ENCODE data around the gene GSS.

GSS gene

DNA sequence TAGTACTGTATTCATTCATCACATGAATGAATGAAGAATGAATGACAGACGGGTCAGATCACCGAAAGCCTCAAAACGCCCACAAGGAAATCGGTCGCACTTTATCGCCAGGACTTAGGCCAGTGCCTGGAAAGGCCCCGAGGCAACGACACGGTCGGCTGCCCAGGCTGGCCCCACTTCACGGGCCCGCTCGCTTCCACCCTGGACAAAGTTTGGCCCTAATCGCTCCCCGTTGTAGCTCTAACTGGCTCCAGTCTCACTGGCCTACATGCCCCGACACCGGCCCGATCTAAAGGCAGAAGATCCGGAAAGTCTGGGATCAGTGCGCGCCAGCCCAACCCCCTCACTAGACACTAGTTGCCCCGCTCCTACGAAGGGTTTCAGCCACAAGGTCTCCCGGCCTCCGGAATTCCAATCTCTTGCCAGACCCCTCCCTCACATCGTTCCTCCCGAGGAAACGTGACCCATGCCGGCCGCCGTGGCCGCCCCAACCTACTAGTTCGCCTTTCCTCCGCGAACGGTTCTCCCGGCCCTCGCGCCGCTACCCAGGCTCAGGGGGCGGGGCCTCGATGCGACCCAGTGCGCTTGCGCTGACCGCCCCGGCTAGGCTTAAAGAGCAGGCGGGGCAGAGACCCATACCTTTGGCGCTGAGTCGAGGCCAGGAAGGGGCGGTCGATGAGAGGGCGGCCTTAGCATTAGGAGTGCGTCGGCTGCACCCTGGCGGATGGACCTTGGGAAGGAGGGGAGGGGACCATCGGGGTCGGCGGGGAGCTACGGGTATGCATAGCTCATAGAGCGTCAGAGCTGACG is at the start of gene GSS, which contains the start of gene MYH7B:
Gene GSS (minus strand): TSS at position 576 of the 810 bp plus-strand sequence. CDS start 3,954 bp downstream, outside the sequence.
Gene MYH7B (plus strand): TSS at position 638 of the 810 bp plus-strand sequence. CDS start 22,138 bp downstream, outside the sequence.
- DNase-seq, result peak; percentile 94

DNA sequence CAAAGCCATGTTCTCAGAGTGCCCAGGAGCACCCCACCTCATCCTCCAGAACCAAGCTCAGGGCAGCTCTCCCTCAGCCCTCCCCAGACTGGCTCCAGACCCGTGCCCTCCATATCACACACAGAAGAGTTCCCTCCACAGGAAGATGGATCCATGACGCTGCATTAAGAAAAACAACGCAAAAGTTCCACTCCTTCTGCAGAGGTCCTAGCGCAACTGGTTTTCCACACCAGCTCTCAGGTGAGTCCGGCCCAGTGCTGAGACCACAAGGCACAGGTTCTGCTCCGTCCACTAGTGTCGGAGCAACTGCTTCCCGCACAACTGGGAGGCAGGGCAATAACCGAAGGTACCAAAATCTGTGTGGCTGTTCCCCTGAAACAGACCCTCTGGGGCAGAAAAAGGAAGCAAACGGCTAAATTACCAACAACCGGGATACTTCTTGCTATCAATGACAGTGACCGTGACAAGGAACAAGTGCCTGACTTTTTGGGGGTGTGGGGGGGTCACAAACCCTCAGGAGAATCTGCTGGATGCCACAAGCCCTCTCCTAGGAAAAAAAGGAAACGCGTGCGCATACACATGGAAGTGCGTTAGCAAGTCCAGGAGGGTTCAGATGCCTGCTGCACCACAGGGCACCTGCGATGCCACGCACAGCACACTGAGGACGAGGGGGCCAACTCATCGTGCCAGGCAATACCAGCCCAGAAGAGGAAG is 49.3 kb upstream of the GSS start:
- DNase-seq, result no peak

DNA sequence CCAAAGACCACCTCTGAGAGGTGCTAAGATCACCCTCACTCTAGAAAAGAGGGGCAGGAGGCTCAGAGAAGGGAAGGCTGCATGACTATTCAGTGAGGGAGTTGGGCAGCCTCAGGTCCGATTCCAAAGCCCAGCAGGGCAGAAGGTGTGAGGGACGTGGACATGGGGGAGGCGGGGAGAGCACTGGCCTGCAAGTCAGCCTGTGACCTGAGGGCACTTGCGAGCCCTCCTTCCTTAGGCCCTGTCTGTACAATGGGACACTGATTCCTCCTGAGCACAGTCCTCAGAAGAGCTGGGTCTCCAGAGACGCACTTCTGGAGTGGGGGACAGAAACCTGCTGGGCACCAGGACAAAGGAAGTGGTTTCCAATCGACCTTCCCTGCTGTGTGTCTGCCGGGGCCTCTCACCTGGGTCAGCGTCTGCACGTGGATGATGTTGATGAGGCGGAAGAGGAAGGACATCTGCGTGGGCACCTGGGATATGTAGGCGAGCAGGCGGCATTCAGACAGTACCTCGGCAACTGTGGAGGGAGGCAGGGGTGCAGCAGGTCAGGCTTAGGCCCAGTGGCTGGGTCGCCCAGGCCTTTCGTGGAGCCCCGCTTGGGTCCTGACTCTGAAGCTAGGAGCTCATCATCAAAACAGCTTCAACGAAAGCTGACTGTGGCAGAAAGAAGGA is 48.6 kb upstream of the GSS start:
- no peak for DNase-seq

DNA sequence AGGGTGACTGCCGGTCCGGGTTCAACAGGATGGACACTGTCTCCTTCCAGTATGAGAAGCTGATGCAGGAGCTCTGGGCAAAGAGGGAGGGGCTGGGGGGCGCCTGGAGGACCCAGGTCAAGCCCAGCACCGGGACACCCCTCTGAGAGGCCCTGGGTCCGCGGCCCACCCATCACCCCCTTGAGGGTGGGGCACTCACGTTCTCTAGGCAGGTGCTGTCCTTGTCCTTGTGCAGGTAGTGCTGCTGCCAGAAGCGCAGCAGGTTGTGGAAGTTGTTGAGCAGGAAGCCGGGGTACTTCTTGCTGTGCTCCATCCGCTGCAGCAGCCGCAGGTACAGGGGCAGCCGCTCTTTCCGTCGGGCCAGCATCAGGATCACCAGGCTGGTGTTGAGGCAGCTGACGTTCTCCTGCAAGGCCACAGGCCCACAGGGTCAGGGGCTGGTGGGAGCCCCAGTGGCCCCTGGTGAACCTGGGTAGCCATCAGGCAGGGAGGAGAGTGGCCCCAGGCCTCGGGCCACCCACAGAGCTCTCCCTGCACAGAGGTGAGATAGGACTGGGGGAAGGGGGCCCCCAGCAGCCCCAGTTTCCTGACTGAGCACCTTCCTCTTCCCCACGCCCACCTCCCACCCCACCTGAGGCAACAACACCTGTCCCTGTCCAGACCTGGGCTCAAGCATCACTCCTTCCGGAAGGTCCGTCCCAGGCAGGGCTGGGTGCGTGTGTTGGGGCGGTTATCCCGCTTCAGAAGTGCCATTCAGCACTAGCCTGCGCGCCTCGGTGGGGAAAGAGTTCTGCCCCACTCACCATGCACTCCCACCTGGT is 47.8 kb upstream of the GSS start:
- DNase-seq, result no peak

DNA sequence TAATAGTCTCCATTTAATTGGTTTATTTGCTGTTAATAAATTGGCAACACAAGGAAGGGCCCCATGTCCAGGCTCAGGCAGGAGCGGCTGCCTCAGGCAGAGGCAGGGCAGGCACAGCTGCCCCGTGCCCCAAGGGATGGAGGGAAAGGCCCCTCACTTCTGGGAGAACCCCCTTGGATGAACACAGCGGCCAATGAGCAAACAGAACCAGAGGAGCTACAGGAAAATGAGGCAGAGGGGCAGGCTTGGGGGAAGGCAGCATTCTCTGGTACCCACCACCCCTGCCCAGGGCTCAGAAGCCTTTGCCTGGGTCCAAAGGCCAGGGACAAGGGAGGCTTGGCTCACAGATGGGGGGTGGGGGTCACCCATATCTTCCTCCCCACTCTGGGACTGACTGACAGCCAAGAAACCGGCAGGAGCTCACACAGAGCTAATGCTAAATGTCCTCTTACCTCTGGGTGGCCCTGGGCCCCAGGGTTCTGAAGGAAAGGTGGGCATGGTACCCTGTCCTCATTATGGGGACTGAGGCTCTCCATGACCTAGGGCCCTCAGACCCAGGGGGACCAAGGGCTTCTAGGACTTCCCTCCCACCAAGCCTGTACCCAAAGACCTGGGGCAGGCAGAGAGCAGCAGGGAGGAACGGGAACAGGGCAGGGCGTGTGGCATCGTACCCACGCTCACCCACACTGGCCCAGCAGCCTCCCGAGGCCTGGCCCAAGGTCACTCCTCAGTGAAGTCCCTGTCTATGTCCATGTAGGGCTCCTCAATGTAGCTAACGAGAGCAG is 47.0 kb upstream of the GSS start:
- no peak for DNase-seq

DNA sequence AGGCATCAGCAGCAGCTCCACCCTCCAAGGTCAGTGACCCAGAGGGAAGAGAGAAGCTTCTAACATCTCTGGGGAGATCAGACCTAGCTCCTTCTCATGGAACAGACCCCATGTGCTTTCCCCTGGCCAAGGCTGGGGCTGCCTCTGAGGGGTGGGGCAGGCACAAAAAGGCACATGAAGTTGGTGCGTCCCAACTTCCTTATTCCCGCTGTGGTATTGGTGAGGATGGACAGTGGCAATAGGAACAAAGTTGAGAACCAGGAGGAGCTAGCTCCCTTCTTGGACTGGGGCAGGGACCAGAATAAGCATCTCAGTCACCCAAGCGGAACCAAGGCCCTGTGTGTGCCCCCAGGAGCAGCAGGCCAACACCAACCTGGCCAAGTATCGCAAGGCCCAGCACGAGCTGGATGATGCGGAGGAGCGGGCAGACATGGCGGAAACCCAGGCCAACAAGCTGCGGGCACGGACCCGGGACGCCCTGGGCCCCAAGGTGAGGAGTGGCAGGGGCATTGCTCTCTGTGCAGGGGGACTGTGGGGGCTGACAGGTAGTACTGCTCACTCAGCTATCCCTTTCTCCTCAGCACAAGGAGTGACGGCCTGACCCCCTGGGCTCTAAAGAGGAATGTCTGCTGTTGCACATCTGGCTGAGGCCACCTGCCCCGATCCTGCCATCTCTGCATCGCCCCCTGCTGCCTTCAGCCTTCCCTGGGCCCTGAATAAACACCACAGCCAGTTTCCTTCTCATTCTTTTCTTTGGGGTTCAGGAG is 46.2 kb upstream of the GSS start:
- no peak for DNase-seq

DNA sequence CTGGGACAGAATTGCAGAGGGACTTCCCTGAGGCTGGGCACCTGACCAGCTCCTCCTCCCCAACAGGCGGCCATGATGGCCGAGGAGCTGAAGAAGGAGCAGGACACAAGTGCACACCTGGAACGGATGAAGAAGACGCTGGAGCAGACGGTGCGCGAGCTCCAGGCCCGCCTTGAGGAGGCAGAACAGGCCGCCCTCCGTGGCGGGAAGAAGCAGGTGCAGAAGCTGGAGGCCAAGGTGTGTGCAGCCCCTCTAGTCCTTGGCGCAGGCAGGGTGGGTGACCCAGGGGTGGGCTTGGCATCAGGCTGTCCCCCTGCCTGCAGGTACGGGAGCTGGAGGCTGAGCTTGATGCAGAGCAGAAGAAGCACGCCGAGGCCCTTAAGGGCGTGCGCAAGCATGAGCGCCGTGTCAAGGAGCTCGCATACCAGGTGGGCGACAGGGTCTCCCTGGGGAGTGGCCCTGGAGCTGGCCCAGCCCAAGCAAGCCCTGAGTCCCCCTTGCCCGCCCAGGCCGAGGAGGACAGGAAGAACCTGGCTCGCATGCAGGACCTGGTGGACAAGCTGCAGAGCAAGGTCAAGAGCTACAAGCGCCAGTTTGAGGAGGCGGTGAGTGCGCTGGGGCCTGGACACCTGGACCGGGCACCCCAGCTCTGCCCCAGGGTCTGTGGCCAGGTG is 45.5 kb upstream of the GSS start:
- no peak for DNase-seq

DNA sequence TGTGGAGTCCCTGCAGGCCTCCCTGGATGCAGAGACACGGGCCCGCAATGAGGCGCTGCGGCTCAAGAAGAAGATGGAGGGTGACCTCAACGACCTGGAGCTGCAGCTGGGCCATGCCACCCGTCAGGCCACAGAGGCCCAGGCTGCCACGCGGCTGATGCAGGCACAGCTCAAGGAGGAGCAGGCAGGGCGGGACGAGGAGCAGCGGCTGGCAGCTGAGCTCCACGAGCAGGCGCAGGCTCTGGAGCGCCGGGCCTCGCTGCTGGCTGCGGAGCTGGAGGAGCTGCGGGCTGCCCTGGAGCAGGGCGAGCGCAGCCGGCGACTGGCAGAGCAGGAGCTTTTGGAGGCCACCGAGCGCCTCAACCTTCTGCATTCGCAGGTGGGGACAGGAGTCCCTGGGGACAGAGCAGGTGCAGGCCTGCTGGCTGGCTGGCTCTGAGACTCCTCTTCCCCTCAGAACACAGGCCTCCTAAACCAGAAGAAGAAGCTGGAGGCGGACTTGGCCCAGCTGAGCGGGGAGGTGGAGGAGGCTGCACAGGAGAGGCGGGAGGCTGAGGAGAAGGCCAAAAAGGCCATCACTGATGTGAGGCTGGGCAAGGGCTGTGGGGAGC is 44.8 kb upstream of the GSS start:
- DNase-seq, result no peak

DNA sequence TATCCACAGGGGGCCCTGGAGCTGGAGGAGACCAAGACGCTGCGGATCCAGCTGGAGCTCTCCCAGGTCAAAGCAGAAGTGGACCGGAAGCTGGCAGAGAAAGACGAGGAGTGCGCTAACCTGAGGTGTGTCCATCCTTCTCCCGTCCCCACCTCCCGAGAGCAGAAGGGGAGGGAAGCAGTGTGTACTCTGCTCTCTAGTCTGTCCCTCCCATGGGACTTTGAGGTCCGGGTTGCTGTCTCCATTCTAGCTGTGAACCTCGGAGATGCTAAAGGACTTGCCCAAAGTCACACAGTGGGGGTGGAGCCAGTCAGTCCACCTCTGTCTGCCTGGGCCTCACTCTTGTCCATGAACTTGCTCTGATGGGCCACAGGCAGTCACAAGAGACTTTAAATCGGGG is 44.2 kb upstream of the GSS start:
- DNase-seq, result no peak

DNA sequence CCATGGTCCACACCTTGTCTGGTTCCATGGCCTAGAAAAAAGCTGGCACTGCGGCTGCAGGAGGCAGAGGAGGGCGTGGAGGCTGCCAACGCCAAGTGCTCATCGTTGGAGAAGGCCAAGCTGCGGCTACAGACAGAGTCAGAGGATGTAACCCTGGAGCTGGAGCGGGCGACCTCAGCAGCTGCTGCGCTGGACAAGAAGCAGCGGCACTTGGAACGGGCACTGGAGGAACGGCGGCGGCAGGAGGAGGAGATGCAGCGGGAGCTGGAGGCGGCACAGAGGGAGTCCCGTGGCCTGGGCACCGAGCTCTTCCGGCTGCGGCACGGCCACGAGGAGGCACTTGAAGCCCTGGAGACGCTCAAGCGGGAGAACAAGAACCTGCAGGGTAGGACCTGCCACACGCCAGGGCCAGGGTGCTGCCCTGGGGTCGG is 43.4 kb upstream of the GSS start:
- DNase-seq, result no peak

DNA sequence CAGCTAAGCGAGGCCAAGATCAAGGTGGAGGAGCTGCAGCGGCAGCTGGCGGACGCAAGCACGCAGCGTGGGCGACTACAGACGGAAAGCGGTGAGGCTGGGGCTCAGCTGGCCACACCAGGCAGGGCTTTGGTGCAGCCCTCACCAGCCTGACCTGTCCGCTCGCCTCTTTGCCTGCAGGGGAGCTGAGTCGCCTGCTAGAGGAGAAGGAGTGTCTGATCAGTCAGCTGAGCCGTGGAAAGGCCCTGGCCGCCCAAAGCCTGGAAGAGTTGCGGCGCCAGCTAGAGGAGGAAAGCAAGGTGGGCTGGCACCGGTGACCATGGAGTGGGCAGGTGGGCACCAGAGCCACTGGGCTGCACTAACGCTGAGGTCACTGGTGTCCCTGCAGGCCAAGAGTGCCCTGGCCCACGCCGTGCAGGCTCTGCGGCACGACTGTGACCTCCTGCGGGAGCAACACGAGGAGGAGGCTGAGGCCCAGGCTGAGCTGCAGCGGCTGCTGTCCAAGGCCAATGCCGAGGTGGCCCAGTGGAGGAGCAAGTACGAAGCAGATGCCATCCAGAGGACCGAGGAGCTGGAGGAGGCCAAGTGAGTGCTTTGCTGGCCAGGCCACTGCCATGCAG is 42.8 kb upstream of the GSS start:
- DNase-seq, result no peak

DNA sequence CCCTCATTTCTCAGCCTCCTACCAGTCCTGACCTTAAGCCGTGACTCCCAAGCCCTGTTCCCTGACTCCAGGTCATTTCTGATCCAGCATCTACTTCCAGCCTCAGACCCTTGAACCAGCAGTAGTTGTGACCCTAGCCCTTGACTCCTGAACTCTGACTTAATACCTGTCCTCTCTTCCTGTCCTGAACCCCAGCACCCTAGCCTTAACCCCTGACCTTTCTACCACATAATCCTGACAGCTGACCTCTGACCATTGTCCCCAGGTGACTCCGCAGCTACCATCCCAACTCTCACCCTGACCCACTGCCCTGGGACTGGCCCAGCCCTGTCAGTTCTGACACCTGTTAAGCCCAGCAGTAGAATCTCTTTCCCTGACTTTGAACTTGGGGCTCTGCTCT is 42.2 kb upstream of the GSS start:
- DNase-seq, result no peak

DNA sequence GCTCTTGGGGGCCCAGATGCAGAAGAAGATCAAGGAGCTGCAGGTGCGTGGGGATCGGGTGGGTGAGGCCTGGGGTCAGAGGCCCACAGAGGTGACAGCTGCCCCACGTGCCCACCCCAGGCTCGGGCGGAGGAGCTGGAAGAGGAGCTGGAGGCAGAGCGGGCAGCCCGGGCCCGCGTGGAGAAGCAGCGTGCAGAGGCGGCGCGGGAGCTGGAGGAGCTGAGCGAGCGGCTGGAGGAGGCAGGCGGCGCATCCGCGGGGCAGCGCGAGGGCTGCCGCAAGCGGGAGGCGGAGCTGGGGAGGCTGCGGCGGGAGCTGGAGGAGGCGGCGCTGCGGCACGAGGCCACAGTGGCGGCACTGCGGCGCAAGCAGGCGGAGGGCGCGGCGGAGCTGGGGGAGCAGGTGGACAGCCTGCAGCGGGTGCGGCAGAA is 41.5 kb upstream of the GSS start:
- DNase-seq, result no peak

DNA sequence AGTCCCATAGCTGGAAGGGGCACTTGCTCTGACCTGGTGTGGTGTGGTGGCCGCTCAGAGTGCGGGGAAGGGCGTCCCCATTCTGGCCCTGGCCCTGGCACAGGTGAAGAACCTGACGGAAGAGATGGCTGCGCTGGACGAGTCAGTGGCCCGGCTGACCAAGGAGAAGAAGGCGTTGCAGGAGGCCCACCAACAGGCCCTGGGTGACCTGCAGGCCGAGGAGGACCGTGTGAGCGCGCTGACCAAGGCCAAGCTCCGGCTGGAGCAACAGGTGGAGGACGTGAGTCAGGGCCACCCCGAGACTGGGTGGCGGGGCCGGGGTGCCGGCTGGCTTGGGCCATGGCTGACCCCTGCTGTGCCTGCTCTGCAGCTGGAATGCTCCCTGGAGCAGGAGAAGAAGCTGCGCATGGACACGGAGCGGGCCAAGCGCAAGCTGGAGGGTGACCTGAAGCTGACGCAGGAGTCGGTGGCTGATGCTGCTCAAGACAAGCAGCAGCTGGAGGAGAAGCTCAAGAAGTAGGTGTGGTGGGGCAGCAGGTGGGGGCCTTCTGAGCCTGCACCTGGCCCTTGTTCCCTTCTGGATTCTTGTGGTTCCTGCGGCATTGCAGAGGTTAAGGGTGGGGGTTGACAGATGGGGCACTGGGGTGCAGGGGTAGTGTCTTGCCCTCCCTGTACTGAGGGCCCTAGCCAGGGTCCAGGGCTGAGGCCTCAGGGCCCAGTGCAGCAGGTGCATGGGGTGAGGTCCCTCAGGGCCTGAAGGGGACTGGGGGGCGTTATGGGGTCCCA is 40.8 kb upstream of the GSS start:
- no peak for DNase-seq

DNA sequence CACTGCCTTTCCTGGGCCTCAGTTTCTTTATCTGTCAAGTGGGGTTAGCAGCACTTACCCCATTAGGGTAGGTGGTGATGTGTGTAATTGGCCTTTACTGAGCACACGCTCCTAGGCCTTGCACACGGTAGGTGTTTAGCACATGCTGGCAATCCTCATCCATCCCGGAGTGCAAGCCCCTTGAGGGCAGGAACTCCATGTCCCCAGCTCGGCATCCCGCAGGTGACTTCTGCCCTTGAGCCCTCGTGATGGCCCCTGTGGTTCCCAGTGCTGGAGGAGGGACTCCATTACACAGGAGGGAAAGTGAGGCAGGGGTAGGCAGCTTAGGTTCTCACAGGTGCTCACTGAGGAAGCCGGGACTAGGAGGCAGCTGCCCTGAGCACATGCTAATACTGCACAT is 40.1 kb upstream of the GSS start:
- no peak for DNase-seq

DNA sequence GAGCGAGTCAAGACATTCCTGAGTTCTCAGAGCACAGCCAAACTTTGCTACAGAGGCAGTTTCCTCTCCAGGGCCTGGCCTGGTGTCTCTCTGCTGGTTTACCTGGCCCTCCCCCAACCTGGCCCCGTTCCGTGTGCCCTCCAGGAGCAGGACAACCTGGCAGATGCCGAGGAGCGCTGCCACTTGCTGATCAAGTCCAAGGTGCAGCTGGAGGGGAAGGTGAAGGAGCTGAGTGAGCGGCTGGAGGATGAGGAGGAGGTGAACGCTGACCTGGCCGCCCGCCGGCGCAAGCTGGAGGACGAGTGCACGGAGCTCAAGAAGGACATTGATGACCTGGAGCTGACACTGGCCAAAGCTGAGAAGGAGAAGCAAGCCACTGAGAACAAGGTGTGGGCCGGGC is 39.6 kb upstream of the GSS start:
- no peak for DNase-seq

DNA sequence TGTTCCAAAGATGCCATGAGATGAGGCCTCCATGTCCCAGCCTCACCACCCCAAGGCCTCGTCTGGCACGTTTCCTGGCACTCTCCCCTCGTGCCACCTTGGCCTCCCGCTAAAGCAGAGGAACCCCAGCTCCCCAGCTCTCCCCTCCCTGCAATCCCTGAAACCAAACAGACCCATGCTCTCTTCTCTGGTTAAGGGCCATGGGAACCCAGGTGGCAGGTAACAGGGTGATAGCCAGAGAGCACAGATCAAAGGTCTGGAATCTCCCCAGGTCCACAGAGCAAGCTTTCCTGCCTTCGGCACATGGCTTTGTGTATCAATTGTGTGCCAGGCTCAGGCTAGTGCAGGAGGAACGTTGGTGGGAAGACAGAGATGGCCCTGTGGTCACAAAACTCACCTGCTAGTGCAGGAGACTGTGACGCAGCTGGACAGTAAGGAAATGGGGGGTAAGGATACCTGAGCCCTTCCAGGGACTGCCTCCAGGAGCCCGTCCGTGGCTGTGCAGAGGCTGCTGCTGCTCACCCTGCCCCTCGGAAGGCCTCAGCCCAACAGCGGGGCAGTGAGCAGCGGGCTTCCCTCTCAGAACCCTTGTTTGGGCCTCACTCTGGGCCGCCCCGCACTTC is 39.0 kb upstream of the GSS start:
- no peak for DNase-seq

DNA sequence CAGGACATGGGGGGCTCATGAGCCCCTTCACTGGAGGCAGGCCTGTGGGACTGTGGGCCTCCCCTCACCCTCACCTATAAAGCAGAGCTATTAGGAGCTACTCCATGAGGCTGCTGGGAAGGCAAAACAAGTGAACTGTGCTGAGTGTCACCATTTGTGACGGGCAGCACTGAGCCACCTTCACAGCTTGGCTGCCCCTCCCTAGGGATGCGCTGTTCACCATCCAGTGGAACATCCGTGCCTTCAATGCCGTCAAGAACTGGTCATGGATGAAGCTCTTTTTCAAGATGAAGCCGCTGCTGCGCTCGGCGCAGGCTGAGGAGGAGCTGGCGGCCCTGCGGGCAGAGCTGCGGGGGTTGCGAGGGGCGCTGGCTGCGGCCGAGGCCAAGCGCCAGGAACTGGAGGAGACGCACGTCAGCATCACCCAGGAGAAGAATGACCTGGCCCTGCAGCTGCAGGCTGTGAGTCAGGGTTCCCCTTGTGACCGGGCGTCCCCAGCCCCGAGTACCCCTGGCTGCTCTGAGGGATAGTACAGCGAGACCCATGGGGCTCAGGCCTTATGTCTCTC is 38.4 kb upstream of the GSS start:
- DNase-seq, result no peak
